ENCODE results near the gene SSH2.
A peak's percentile ranks its signal among the peaks of the same experiment; 100 is the strongest.
"Not testable (repeated sequence)": the region's sequence is repeated elsewhere in the genome, so short reads cannot be mapped to it uniquely, and the experiment has no call there.

SSH2 gene

GRCh38 chr17:29698019-29698777 is 231.8 kb downstream of the SSH2 start:
- no peak for DNase-seq

- no peak for DNase-seq
Observed at GRCh38 chr17:29697371-29697770, 232.7 kb downstream of the SSH2 start.

- no peak for DNase-seq
Observed at GRCh38 chr17:29694918-29695563, 235.0 kb downstream of the SSH2 start.

- no peak for DNase-seq
Observed at GRCh38 chr17:29693751-29694150, 236.3 kb downstream of the SSH2 start.

GRCh38 chr17:29687596-29687995 is 242.4 kb downstream of the SSH2 start:
- DNase-seq: no peak

- no peak for DNase-seq
Observed at GRCh38 chr17:29686993-29687590, 242.9 kb downstream of the SSH2 start.

GRCh38 chr17:29683481-29683880 is 246.5 kb downstream of the SSH2 start:
- DNase-seq: no peak

- no peak for DNase-seq
Observed at GRCh38 chr17:29682987-29683386, 247.0 kb downstream of the SSH2 start.

GRCh38 chr17:29682054-29682453 is 248.0 kb downstream of the SSH2 start:
- DNase-seq: no peak

GRCh38 chr17:29677824-29678223 is 252.2 kb downstream of the SSH2 start:
- DNase-seq: no peak

GRCh38 chr17:29677221-29677791 is 252.7 kb downstream of the SSH2 start:
- DNase-seq: no peak

- DNase-seq: not testable (repeated sequence)
Observed at GRCh38 chr17:29675961-29676360, 254.1 kb downstream of the SSH2 start.

- peak in 1 of 6 experiments; percentile 4 for DNase-seq
Observed at GRCh38 chr17:29674281-29674680, 255.7 kb downstream of the SSH2 start.

- DNase-seq: no peak
Observed at GRCh38 chr17:29671661-29672060, 258.4 kb downstream of the SSH2 start.

- DNase-seq: no peak
Observed at GRCh38 chr17:29669266-29669665, 260.8 kb downstream of the SSH2 start.

GRCh38 chr17:29667969-29668368 is 262.1 kb downstream of the SSH2 start:
- no peak for DNase-seq

GRCh38 chr17:29665481-29665810 is 264.6 kb downstream of the SSH2 start:
- no peak for DNase-seq

GRCh38 chr17:29664743-29665480 is 265.1 kb downstream of the SSH2 start:
- no peak for DNase-seq

GRCh38 chr17:29663155-29663554 is 266.9 kb downstream of the SSH2 start:
- no peak for DNase-seq

GRCh38 chr17:29661213-29661612 is 268.8 kb downstream of the SSH2 start:
- DNase-seq: no peak

GRCh38 chr17:29659155-29659554 is 270.9 kb downstream of the SSH2 start:
- DNase-seq: peak in 1 of 6 experiments; percentile 12

GRCh38 chr17:29655323-29655722 is 274.7 kb downstream of the SSH2 start:
- DNase-seq: no peak

Data from stimulated activated naive CD4-positive, alpha-beta T cell (primary cell).